Neutrophil (primary cell): ENCODE data around the gene GALNT6.
A peak's percentile ranks its signal among the peaks of the same experiment; 100 is the strongest.
"Not testable (repeated sequence)": the region's sequence is repeated elsewhere in the genome, so short reads cannot be mapped to it uniquely, and the experiment has no call there.

Experiments used
- H3K27ac ChIP-seq: fragments of 200-600 bp; sonication (generic); 2 replicates; pipeline ENCODE4 v1.5.1; 2016; ENCODE audit warnings: mild to moderate bottlenecking, moderate library complexity
- H3K27me3 ChIP-seq: fragments of 200-600 bp; sonication (generic); 2 replicates; pipeline ENCODE4 v1.6.0; 2016; ENCODE audit warnings: mild to moderate bottlenecking
- H3K36me3 ChIP-seq: fragments of 200-600 bp; sonication (generic); 2 replicates; pipeline ENCODE4 v1.5.1; 2017
- H3K4me1 ChIP-seq, 2 experiments: fragments of 200-600 bp in 1 of 2; sonication (generic) in 1 of 2; 1 replicate in 1 of 2; 2 replicates in 1 of 2; pipeline versions ENCODE4 v1.5.1 to v1.6.1; 2013 to 2016; ENCODE audit warnings: low read depth in 1 of 2, low read length in 1 of 2, mild to moderate bottlenecking in 1 of 2, moderate library complexity in 1 of 2; ENCODE audit not compliant: control insufficient read depth in 1 of 2, insufficient read depth in 1 of 2
- H3K4me3 ChIP-seq, 2 experiments: fragments of 200-600 bp in 1 of 2; sonication (generic) in 1 of 2; 1 replicate in 1 of 2; 2 replicates in 1 of 2; pipeline ENCODE4 v1.5.1; 2013 to 2016; ENCODE audit warnings: low read depth in 1 of 2, low read length in 1 of 2, mild to moderate bottlenecking in 1 of 2, moderate library complexity in 1 of 2
- H3K9me3 ChIP-seq: fragments of 200-600 bp; sonication (generic); 2 replicates; pipeline ENCODE4 v1.5.1; 2016
- TF ChIP-seq, protein P1 (sequence below): fragments of 200-600 bp; sonication (generic); IDR thresholded peaks from 2 replicates; pipeline ENCODE4 v1.5.1; 2016; ENCODE audit warnings: antibody characterized with exemption

The GALNT6 gene

DNA sequence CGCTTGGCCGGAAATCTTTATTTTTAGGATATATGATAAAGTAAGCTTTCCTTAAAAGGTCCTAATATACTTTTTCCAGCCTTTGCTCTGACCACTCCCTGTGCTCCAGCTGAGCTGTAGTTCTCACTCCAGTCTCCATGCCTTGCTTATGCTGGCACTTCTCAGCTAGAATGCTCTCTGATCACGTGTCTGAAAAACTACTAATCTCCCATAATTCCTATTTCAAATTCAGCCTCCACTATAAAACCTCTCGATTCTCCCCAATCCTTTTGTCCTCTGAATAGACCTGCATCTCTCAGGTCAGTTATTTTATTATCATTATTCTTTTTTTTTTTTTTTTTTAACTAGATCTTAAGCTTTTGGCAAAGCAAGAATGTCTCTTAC, 70.9 kb downstream of the GALNT6 start:
- Histone ChIP-seq H3K4me3 (peak overlapping the region; percentile 87 to 94), H3K27ac (peak overlapping the region; percentile 98), H3K4me1 (peaks cover 82 to 96% of the 10 kb centered on the region in 2 experiments), H3K36me3 (peaks cover 11% of the 10 kb centered on the region), H3K27me3 (no peaks in the 10 kb centered on the region), H3K9me3 (no peaks in the 10 kb centered on the region)
- TF ChIP-seq, protein P1, sequence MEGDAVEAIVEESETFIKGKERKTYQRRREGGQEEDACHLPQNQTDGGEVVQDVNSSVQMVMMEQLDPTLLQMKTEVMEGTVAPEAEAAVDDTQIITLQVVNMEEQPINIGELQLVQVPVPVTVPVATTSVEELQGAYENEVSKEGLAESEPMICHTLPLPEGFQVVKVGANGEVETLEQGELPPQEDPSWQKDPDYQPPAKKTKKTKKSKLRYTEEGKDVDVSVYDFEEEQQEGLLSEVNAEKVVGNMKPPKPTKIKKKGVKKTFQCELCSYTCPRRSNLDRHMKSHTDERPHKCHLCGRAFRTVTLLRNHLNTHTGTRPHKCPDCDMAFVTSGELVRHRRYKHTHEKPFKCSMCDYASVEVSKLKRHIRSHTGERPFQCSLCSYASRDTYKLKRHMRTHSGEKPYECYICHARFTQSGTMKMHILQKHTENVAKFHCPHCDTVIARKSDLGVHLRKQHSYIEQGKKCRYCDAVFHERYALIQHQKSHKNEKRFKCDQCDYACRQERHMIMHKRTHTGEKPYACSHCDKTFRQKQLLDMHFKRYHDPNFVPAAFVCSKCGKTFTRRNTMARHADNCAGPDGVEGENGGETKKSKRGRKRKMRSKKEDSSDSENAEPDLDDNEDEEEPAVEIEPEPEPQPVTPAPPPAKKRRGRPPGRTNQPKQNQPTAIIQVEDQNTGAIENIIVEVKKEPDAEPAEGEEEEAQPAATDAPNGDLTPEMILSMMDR = no peak

DNA sequence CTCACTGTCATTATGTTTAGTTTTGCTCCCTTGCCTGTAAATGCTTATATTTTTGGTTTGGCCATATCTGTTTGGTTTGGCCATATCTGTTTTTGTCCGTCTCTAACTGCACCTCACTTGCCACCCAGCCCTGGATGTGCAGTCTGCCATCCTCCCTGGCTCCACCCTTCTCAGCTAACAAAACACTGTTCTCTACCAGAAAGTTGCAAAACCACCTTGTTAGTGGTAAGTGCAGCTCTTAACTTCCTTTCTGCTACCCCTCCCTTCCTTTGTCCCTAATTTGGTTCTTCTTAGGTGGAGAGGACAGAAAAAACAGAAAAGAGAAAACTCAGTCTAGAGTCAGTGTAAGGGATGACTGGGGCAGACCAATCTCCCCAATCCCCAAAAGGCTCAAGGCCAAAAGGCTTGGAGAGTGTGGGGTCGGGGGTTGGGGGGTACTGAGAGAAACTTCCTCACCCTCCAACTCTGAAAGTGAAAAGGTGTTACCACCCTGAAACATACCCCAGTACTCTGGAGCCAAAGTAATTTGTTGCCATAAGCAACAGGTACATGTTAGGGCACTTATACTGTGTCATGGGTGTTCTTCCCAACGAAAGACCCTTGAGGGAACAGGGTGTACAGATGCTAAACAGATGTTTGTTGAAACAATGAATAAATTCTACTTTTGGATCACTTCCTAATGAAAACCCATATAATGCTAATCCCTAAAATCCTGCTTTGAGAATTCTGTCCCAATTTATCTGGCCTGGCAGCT, 72.2 kb downstream of the GALNT6 start:
- no peaks in the 10 kb centered on the region for H3K27me3 ChIP-seq
- peaks cover 21% of the 10 kb centered on the region for H3K36me3 ChIP-seq
- H3K9me3 ChIP-seq = no peaks in the 10 kb centered on the region
- H3K27ac ChIP-seq = peak overlapping the region; percentile 98
- TF ChIP-seq, protein P1 = no peak
- peak overlapping the region; percentile 87 to 94 for H3K4me3 ChIP-seq
- peaks cover 69 to 84% of the 10 kb centered on the region in 2 experiments for H3K4me1 ChIP-seq

DNA sequence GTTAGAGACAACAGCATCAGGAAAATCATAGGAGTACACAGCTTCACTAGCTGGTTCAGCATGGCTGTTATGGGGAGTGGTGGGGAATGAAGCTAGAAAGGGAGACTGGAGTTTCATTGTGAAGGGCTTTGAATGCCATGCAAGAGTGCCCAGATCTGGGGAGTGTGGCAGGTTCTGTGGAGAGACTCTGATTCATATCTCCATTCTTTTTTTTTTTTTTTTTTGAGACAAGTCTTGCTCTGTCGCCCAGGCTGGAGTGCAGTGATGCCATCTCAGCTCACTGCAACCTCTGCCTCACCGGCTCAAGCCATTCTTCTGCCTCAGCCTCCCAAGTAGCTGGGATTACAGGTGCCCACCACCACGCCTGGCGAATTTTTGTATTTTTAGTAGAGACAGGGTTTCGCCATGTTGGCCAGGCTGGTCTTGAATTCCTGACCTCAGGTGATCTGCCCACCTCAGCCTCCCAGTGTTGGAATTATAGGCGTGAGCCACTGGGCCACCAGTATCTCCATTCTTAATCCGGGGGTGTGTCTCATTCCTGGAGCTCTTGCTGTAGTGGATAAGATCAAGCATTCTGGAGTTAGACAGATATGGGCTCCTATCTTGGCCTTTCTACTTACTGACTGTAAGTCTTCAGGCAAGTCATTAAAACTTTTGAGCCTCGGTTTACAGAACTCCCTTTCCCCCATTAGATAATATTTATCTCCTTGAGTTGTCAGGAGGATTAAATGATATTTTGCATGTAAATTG, 73.0 kb downstream of the GALNT6 start:
- H3K27me3 ChIP-seq, H3K9me3 ChIP-seq: not testable (repeated sequence)
- H3K27ac ChIP-seq = peak overlapping the region; percentile 98
- H3K4me1 ChIP-seq = peaks cover 70 to 82% of the 10 kb centered on the region in 2 experiments
- peaks cover 26% of the 10 kb centered on the region for H3K36me3 ChIP-seq
- peak overlapping the region; percentile 87 to 94 for H3K4me3 ChIP-seq

DNA sequence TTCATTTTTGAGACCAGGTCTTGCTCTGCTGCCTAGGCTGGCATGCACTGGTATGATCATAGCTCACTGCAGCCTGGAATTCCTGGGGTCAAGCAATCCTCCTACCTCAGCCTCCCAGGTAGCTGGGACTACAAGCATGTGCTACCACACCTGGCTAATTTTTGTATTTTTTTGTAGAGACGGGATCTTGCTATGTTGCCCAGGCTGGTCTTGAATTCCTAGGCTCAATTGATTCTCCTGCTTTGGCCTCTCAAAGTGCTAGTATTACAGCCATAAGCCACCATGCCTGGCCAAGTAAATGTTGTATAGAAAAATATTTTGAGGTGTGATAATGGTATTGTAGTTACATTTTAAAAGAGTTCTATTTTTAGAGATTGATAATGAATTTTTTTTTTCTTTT, 79.8 kb downstream of the GALNT6 start:
- Histone ChIP-seq H3K27ac (peak overlapping the region; percentile 33), H3K4me1 (peaks cover 20 to 31% of the 10 kb centered on the region in 2 experiments), H3K36me3 (peaks cover 90% of the 10 kb centered on the region), H3K27me3 (no peaks in the 10 kb centered on the region), H3K4me3 (no peak overlapping the region), H3K9me3 (no peaks in the 10 kb centered on the region)
- TF ChIP-seq, protein P1 = no peak

- H3K4me1 ChIP-seq = peaks cover 6 to 22% of the 10 kb centered on the region in 2 experiments
- H3K27ac ChIP-seq = peak overlapping the region; percentile 72
- H3K36me3 ChIP-seq = peaks cover 92% of the 10 kb centered on the region
- no peaks in the 10 kb centered on the region for H3K9me3 ChIP-seq
- no peaks in the 10 kb centered on the region for H3K27me3 ChIP-seq
- H3K4me3 ChIP-seq = no peak overlapping the region
- TF ChIP-seq, protein P1 = no peak
Observed at GRCh38 chr12:51307655-51308593, 83.3 kb downstream of the GALNT6 start.
